ENCODE results near the gene STK17B. TPM values are rescaled to one million over a fixed set of nuclear protein-coding genes. Genes with fewer than 3 reads are reported as not detected.

Gene STK17B
- total RNA-seq, 2 experiments from 2014 or later = 645 to 648 TPM

DNA sequence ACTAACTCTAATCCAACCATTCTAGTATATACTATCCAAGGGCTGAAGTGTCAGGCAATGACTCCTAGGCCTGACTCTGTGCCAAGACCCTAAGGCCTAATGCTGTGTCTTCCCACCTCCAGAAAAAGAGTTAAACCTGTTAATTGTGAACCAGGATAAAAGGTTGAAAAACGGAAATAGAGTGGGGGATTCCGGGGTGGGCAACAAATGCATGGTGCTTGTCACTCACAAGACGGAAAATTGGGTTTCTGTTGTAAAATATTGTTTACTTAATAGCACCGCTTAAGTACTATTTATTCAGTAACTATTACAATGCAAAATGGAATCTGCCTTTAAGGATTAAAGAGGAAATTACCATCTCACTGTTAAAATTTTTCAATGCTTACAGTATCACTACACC lies 3.2 kb downstream of the STK17B start:
- no peaks in the 10 kb centered on the region for H3K9me3 Mint-ChIP-seq
- peaks cover 47% of the 10 kb centered on the region for H3K4me1 Mint-ChIP-seq (ENCODE audit: low read depth)
- POLR2A ChIA-PET = interaction anchor here (1.3 to 9.9 kb wide), 16 partner anchors 10 to 606 kb away, joined by 3 to 82 read pairs (median 12); partner anchors contain the start of gene SLC39A10
- intact Hi-C loops (cut with DNase I, micrococcal nuclease) = loop anchor here (1.0 to 5.0 kb wide), 4 partner anchors 11 to 91 kb away; no protein-coding TSS in a partner anchor
- H3K36me3 ChIP-seq (ENCODE audit: insufficient read depth, low read length) = peaks cover 33% of the 10 kb centered on the region
- peak overlapping the region; percentile 99 for H3K4me3 Mint-ChIP-seq
- DNase-seq (no peak), ATAC-seq (ENCODE audit: poor library complexity) (no peak)
- no peaks in the 10 kb centered on the region for H3K9me3 ChIP-seq (ENCODE audit: control insufficient read depth in 1 of 2, insufficient read depth in 1 of 2, low read length in 2 of 2)
- peak overlapping the region; percentile 85 for H3K27ac Mint-ChIP-seq
- peaks cover 84% of the 10 kb centered on the region for H3K36me3 Mint-ChIP-seq (ENCODE audit: low read depth)
- TF ChIP-seq, protein P1, sequence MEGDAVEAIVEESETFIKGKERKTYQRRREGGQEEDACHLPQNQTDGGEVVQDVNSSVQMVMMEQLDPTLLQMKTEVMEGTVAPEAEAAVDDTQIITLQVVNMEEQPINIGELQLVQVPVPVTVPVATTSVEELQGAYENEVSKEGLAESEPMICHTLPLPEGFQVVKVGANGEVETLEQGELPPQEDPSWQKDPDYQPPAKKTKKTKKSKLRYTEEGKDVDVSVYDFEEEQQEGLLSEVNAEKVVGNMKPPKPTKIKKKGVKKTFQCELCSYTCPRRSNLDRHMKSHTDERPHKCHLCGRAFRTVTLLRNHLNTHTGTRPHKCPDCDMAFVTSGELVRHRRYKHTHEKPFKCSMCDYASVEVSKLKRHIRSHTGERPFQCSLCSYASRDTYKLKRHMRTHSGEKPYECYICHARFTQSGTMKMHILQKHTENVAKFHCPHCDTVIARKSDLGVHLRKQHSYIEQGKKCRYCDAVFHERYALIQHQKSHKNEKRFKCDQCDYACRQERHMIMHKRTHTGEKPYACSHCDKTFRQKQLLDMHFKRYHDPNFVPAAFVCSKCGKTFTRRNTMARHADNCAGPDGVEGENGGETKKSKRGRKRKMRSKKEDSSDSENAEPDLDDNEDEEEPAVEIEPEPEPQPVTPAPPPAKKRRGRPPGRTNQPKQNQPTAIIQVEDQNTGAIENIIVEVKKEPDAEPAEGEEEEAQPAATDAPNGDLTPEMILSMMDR (IDR thresholded peaks at IDR 0.05) = no peak
- H3K27me3 ChIP-seq (ENCODE audit: control insufficient read depth in 1 of 2, insufficient read depth in 2 of 2, low read length in 2 of 2) = no peaks in the 10 kb centered on the region
- H3K27ac ChIP-seq (ENCODE audit: low read depth in 1 of 2, low read length in 2 of 2) = peak overlapping the region; percentile 15 to 80
- H3K27me3 Mint-ChIP-seq = peaks cover 8% of the 10 kb centered on the region
- CTCF ChIA-PET = interaction anchor here (1.0 to 2.5 kb wide), 5 partner anchors 8 to 169 kb away, joined by 3 to 11 read pairs (median 4); no protein-coding TSS in a partner anchor
- peaks cover 14% of the 10 kb centered on the region for H3K4me1 ChIP-seq (ENCODE audit: insufficient read depth, low read length)
- peak overlapping the region; percentile 91 for H3K4me3 ChIP-seq (ENCODE audit: low read length)

DNA sequence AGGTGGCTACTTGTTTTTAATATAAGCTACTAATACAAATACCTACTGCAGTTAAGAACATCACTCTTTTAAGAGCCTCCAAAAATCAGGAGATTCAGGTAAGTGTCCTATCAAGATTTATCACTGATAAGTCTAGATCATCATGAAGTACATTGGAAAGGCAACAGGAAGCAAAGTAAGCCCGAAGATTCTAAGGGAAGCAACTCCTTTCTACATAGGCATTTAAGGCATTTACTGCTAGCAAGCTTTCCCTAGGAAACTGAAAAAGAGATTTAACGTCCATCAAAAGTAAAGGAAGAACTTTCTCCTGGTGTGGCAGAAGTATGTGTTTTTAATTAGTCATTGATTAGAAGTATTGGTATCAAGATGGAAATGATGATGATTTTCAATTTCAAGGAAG lies 3.7 kb downstream of the STK17B start:
- H3K36me3 ChIP-seq (ENCODE audit: insufficient read depth, low read length) = peaks cover 38% of the 10 kb centered on the region
- peak overlapping the region; percentile 91 for H3K4me3 ChIP-seq (ENCODE audit: low read length)
- DNase-seq (no peak), ATAC-seq (ENCODE audit: poor library complexity) (no peak)
- TF ChIP-seq, protein P1 (IDR thresholded peaks at IDR 0.05) = no peak
- ChIA-PET CTCF (interaction anchor here (1.0 to 2.5 kb wide), 6 partner anchors 8 to 170 kb away, joined by 3 to 11 read pairs (median 4); no protein-coding TSS in a partner anchor), POLR2A (interaction anchor here (1.3 to 9.9 kb wide), 21 partner anchors 9 to 606 kb away, joined by 3 to 82 read pairs (median 12); partner anchors contain the start of gene SLC39A10)
- H3K4me1 ChIP-seq (ENCODE audit: insufficient read depth, low read length) = peaks cover 12% of the 10 kb centered on the region
- Mint-ChIP-seq H3K27me3 (peaks cover 8% of the 10 kb centered on the region), H3K36me3 (ENCODE audit: low read depth) (peaks cover 84% of the 10 kb centered on the region), H3K4me3 (peak overlapping the region; percentile 99), H3K9me3 (no peaks in the 10 kb centered on the region), H3K4me1 (ENCODE audit: low read depth) (peaks cover 47% of the 10 kb centered on the region), H3K27ac (peak overlapping the region; percentile 85)
- H3K27me3 ChIP-seq (ENCODE audit: control insufficient read depth in 1 of 2, insufficient read depth in 2 of 2, low read length in 2 of 2) = no peaks in the 10 kb centered on the region
- intact Hi-C loops (cut with DNase I, micrococcal nuclease) = loop anchor here (1.0 to 5.0 kb wide), 5 partner anchors 10 to 90 kb away; no protein-coding TSS in a partner anchor
- H3K9me3 ChIP-seq (ENCODE audit: control insufficient read depth in 1 of 2, insufficient read depth in 1 of 2, low read length in 2 of 2) = no peaks in the 10 kb centered on the region
- H3K27ac ChIP-seq (ENCODE audit: low read depth in 1 of 2, low read length in 2 of 2) = peak overlapping the region; percentile 15 to 80

DNA sequence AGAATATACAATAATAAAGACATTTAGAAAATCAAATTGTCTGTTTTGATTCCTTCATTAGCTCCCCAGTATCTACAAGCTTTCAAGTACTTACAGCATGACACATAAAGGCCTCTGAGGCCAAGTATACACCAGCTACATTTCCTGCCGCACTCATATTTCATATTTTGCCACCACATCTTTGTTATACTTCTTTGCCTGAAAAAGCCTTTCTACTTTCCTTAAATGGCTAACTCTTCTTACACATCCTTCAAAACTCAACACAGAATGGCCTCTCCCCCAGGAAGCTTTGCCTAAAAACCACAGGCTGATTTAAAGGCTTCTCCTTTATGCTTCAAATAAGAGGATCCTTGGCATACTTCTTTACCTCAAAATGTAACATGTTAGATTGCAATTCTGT lies 4.5 kb downstream of the STK17B start:
- peak overlapping the region; percentile 99 for H3K4me3 Mint-ChIP-seq
- TF ChIP-seq, protein P1 (IDR thresholded peaks at IDR 0.05) = no peak
- ChIA-PET CTCF (interaction anchor here (1.0 to 2.5 kb wide), 7 partner anchors 9 to 170 kb away, joined by 3 to 11 read pairs (median 4); no protein-coding TSS in a partner anchor), POLR2A (interaction anchor here (0.7 to 9.9 kb wide), 31 partner anchors 9 to 1141 kb away, joined by 3 to 82 read pairs (median 8); partner anchors contain the start of gene SLC39A10)
- peaks cover 8% of the 10 kb centered on the region for H3K27me3 Mint-ChIP-seq
- Histone ChIP-seq H3K27me3 (ENCODE audit: control insufficient read depth in 1 of 2, insufficient read depth in 2 of 2, low read length in 2 of 2) (no peaks in the 10 kb centered on the region), H3K27ac (ENCODE audit: low read depth in 1 of 2, low read length in 2 of 2) (peak overlapping the region; percentile 15 to 80), H3K4me3 (ENCODE audit: low read length) (peak overlapping the region; percentile 91), H3K4me1 (ENCODE audit: insufficient read depth, low read length) (peaks cover 12% of the 10 kb centered on the region), H3K9me3 (ENCODE audit: control insufficient read depth in 1 of 2, insufficient read depth in 1 of 2, low read length in 2 of 2) (no peaks in the 10 kb centered on the region), H3K36me3 (ENCODE audit: insufficient read depth, low read length) (peaks cover 46% of the 10 kb centered on the region)
- peak overlapping the region; percentile 85 for H3K27ac Mint-ChIP-seq
- intact Hi-C loops (cut with DNase I, micrococcal nuclease) = loop anchor here (2.0 to 5.0 kb wide), 3 partner anchors 16 to 90 kb away; no protein-coding TSS in a partner anchor
- H3K9me3 Mint-ChIP-seq = no peaks in the 10 kb centered on the region
- H3K36me3 Mint-ChIP-seq (ENCODE audit: low read depth) = peaks cover 89% of the 10 kb centered on the region
- ATAC-seq (ENCODE audit: poor library complexity) (peak; percentile 16), DNase-seq (peak in 4 of 14 experiments; percentile 48 to 79 (median 72))
- peaks cover 51% of the 10 kb centered on the region for H3K4me1 Mint-ChIP-seq (ENCODE audit: low read depth)
